ACC112 (cell line): ENCODE data around the gene CACNA1B.
"Not testable (repeated sequence)": the region's sequence is repeated elsewhere in the genome, so short reads cannot be mapped to it uniquely, and the experiment has no call there.

Experiments used
- H2AFZ ChIP-seq: fragments of 200-600 bp; sonication (generic); one replicate; pipeline ENCODE4 v1.6.0; 2017; ENCODE audit warnings: antibody characterized with exemption, low read length; ENCODE audit not compliant: unreplicated experiment
- H3K27ac ChIP-seq: fragments of 200-600 bp; sonication (generic); 2 replicates; pipeline ENCODE4 v1.5.1; 2014; ENCODE audit warnings: low read depth, mild to moderate bottlenecking, antibody characterized with exemption, low read length, moderate library complexity
- H3K27me3 ChIP-seq: fragments of 200-600 bp; sonication (generic); 2 replicates; pipeline ENCODE4 v1.6.1; 2014; ENCODE audit warnings: mild to moderate bottlenecking, antibody characterized with exemption, low read length, moderate library complexity, mixed read lengths; ENCODE audit not compliant: insufficient read depth
- H3K36me3 ChIP-seq: fragments of 200-600 bp; sonication (generic); 2 replicates; pipeline ENCODE4 v1.6.1; 2016; ENCODE audit warnings: mild to moderate bottlenecking, antibody characterized with exemption, low read length, moderate library complexity, mixed read lengths; ENCODE audit not compliant: insufficient read depth
- H3K4me1 ChIP-seq: fragments of 200-600 bp; sonication (generic); one replicate; pipeline ENCODE4 v1.6.1; 2016; ENCODE audit warnings: low read length, mixed read lengths; ENCODE audit not compliant: insufficient read depth, unreplicated experiment, control insufficient read depth
- H3K4me3 ChIP-seq: fragments of 200-600 bp; sonication (generic); 2 replicates; pipeline ENCODE4 v1.5.1; 2014; ENCODE audit warnings: mild to moderate bottlenecking, low read depth, low read length
- H3K79me2 ChIP-seq: fragments of 200-600 bp; sonication (generic); one replicate; pipeline ENCODE4 v1.6.0; 2016; ENCODE audit warnings: low read length; ENCODE audit not compliant: control insufficient read depth, unreplicated experiment, insufficient read depth

Gene CACNA1B

DNA sequence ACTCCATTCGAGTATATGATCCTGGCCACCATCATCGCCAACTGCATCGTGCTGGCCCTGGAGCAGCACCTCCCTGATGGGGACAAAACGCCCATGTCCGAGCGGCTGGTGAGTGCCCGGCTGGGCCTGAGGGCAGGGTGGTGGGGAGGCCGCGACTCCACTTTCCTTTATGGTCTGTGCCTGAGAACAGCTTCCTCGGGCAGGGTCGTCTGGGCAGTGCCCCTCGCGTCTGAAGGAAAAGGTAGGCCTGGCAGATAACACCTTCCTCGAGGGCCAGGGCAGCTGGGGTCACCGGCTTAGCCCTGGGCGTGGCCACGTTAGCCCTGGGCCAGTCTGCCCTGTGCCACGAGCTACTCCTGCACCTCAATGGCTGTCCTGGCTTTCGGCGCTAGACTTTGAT, 1.5 kb downstream of the CACNA1B start:
- Histone ChIP-seq H2AFZ (no peak overlapping the region), H3K27me3 (peaks cover 32% of the 10 kb centered on the region; the same call in 1 of the 2 replicates), H3K36me3 (no peaks in the 10 kb centered on the region), H3K79me2 (no peaks in the 10 kb centered on the region), H3K4me1 (peaks cover 2% of the 10 kb centered on the region), H3K4me3 (no peak overlapping the region), H3K27ac (no peak overlapping the region)

DNA sequence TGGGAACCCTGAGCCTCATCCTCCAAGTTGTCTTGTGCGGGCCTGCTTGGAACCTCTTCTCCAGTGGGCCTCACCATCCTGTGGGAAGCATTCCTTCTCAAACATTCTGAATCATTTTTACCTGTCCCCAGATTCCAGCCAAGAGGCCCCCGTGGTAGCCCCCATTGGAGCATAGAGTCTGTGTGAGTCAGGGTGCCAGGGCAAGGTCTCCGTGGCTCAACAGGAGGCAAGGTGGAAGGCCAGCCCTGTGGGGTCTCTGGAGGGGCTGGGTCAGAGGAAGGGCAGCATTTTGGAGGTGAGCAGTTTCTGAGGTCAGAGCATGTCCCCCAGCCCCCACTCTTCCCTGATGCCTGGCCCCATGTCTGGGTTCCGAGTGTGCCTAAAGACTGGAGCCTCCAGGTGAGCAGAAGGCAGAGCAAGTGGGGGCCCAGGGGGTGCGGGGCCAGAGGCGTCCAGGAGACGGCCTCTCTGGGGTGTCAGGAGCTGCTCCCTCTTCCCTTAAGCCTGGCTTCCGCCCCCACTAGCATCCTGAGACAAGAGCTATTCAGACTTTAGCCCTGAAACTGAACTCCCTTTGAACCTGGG, 2.1 kb downstream of the CACNA1B start:
- H3K27me3 ChIP-seq, result peaks cover 32% of the 10 kb centered on the region; the same call in 1 of the 2 replicates
- H3K4me1 ChIP-seq, result peaks cover 2% of the 10 kb centered on the region
- H3K79me2 ChIP-seq, result no peaks in the 10 kb centered on the region
- H3K36me3 ChIP-seq, result no peaks in the 10 kb centered on the region
- H3K27ac ChIP-seq, result no peak overlapping the region
- no peak overlapping the region for H2AFZ ChIP-seq
- no peak overlapping the region for H3K4me3 ChIP-seq

DNA sequence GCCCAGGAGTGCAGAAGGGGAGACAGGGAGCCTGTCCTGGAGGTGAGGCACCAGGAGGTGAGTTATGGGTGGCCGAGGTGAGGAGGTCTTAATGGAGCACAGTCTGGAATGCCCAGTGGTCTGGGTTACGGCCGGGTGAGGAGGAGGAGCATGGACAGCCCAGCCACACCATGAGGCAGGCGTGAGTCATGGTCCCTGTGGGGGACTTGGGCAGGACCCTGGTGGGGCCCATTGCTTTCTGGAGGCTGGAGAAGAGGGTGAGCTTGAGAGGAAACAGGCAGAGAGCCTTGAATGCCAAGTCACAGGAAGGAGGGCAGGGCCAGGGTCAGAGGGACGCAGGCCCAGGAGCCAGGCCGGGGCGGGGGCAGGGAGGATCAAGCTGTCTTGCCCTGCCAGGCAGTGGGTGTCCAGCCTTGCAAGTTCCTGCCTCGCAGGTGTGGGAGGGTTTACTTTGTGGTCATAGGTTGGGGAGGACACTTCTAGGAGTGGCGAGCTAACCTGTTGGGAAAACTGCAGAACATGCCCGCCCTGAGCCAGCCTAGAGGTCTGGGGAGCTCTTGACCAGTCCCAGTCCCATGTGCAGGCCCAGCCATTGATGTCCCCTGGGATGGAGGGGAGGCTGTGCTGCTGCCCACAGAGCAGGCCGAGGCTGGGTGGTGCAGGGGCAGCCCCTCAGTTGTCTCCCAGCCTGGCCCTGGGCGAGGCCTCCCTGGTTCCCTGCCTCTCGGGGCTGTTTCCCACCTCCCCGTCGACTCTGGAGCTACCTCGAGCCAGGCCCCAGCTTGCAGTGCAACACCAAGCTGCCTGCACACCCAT, 2.8 kb downstream of the CACNA1B start:
- Histone ChIP-seq H3K36me3 (no peaks in the 10 kb centered on the region), H3K4me1 (peaks cover 2% of the 10 kb centered on the region), H3K79me2 (no peaks in the 10 kb centered on the region)

DNA sequence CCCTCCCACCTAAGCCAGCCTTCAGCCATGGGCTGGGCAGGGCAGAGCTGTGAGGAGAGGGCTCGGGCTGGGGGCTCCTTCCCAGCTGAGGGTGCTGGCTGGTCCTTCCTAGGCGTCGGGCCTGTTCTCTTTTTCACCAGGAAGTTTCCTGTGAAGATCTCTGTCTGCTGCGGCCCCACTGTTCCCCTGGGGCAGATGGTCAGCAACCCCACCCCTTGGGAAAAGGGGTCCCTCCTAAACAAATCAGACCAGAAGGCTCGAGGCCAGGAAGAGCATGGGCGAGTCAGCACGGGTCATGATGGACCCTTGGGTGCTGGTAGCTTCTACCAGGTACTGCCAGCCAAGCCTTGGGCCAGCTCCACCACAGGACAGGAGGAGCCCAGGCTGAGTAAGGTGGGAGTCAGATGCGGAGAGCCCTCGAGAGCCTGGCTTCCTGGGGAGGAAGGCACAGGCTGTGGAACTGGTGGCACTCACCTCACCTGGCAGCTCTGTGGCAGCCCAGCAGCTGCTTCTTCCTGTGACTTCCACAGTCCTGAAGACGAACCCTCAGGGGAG, 3.5 kb downstream of the CACNA1B start:
- Histone ChIP-seq H3K79me2 (no peaks in the 10 kb centered on the region), H2AFZ (no peak overlapping the region), H3K27ac (no peak overlapping the region), H3K36me3 (no peaks in the 10 kb centered on the region), H3K4me3 (no peak overlapping the region), H3K4me1 (peaks cover 2% of the 10 kb centered on the region), H3K27me3 (peaks cover 28% of the 10 kb centered on the region; the same call in 1 of the 2 replicates)

More for the DNA sequence above, 2.8 kb downstream of the CACNA1B start:
- H2AFZ ChIP-seq, result no peak overlapping the region
- peaks cover 32% of the 10 kb centered on the region; the same call in 1 of the 2 replicates for H3K27me3 ChIP-seq
- H3K4me3 ChIP-seq, result no peak overlapping the region
- H3K27ac ChIP-seq, result no peak overlapping the region

DNA sequence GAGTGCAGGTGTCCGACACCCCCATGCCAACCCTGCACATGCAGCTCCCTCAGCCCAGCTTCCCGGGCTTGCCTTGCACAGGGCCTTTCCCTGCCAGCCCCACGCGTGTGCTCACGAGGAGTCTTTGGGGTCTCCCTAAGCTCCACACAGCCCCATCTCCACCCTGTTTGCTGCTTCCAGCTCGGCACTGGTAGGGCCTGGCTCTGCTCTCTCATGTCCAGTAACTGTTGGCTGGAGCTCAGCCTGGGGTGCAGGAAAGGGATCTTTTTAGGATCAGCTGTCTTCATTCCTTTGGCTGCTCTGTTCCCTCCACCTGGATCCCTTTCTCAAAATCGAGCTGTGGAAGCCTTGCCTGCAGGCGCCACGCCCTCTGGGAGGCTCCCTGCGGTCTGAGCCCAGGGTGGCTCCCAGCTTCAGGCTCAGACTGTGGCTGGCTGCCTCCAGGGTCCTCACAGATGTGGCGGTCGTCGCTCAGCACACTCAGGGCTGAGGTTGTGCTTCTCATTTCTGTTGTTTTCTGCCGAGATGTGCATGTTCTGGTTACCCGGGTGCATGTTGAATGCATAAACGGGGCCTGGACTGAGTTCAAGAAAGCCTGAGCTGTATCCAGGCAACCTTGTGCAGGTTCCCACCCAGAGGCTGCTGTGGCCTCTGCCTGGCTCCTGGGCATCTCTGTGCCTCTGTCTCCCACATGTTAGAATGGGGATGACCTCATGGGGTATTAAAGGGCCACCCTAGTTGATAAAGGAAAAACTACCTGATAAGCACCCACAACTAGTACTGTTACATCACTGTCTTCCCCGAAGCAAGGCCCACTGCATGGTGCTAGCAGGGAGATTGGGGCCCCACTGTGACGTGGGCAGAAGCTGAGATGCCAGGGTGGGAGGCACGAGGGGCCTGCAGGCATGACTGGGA, 4.3 kb downstream of the CACNA1B start:
- H3K27me3 ChIP-seq, result peaks cover 20% of the 10 kb centered on the region; the same call in 1 of the 2 replicates
- H3K27ac ChIP-seq, result no peak overlapping the region
- no peaks in the 10 kb centered on the region for H3K79me2 ChIP-seq
- no peak overlapping the region for H2AFZ ChIP-seq
- H3K4me1 ChIP-seq, result peaks cover 2% of the 10 kb centered on the region
- H3K36me3 ChIP-seq, result no peaks in the 10 kb centered on the region
- H3K4me3 ChIP-seq, result no peak overlapping the region

DNA sequence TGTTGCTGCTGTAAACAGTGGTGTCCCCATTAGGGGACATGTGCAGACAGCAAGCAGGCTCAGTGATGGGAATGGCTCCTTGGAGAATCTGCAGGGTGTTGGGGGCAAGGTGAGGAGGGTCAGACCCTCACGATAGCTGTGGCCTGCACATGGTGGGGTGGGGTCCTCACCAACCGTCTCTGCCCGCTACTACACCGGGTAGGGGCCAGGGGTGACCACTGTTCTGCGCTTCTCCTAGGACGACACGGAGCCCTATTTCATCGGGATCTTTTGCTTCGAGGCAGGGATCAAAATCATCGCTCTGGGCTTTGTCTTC, 4.9 kb downstream of the CACNA1B start:
- no peak overlapping the region for H2AFZ ChIP-seq
- no peak overlapping the region for H3K27ac ChIP-seq
- no peaks in the 10 kb centered on the region for H3K36me3 ChIP-seq
- H3K4me3 ChIP-seq, result no peak overlapping the region
- H3K4me1 ChIP-seq, result peaks cover 2% of the 10 kb centered on the region
- no peaks in the 10 kb centered on the region for H3K79me2 ChIP-seq
- peaks cover 14% of the 10 kb centered on the region; the same call in 1 of the 2 replicates for H3K27me3 ChIP-seq

DNA sequence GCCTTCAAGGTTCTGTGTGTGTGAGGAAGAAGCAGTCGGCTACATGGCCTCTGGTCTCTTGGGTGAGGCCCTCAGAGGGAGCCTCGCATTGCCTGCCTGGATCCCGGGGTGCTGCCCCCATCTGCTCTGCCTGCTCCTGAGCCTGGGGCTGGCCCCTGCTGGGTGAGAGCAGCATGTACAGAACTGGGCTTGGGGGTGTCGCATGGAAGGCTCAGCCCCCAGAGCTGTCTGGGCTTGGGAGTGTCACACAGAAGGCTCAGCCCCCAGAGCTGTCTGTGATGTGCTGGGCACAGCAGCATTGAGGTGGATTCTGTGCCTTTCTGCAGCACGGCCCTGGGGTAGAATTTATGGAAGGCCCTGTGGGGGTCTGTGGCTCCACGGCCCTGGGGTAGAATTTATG, 6.4 kb downstream of the CACNA1B start:
- not testable (repeated sequence) for H3K4me3 ChIP-seq, H3K36me3 ChIP-seq, H3K4me1 ChIP-seq, H2AFZ ChIP-seq, H3K27ac ChIP-seq, H3K27me3 ChIP-seq, H3K79me2 ChIP-seq

DNA sequence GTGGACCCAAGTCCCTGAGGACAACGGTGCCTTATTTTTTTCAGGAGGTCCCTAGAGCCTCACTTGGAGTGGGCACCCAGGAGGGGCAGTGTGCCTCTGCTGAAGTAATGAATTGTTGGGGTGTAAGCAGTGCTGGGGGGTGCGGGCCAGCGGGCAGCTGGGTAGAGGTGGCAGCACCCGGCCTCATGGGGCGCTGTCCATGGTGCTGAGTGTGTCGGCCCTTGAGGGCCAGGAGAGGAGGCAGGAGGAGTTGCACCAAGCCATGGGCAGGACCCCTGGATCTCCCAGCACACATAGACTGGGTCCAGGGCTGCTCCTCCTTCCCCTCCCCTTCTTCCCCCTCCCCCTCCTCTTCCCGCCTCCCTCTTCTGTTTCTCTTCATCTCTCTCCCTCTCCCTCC, 7.0 kb downstream of the CACNA1B start:
- not testable (repeated sequence) for H3K36me3 ChIP-seq, H3K4me3 ChIP-seq, H2AFZ ChIP-seq, H3K4me1 ChIP-seq, H3K27ac ChIP-seq, H3K79me2 ChIP-seq, H3K27me3 ChIP-seq

DNA sequence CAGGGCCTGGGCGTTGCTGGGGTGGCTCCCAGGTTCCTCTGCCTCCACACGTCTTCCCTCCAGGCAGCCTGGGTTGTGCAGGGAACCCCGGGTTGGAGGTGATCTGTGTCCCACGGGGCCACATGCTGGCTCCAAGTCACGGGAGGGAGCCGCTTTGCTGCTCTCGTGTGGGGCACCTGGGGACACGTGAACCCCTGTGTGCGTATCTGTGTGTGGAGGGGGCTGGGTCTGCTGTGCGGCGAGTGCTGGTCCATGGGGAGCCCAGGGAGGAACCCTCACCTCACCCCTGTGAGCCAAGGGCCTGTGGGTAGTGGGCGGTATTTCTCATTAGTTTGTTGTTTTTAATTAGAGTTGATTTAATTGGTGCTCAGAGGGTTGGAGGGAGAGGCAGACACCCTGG, 7.5 kb downstream of the CACNA1B start:
- not testable (repeated sequence) for H3K79me2 ChIP-seq, H2AFZ ChIP-seq, H3K36me3 ChIP-seq, H3K27me3 ChIP-seq, H3K4me3 ChIP-seq, H3K27ac ChIP-seq, H3K4me1 ChIP-seq

DNA sequence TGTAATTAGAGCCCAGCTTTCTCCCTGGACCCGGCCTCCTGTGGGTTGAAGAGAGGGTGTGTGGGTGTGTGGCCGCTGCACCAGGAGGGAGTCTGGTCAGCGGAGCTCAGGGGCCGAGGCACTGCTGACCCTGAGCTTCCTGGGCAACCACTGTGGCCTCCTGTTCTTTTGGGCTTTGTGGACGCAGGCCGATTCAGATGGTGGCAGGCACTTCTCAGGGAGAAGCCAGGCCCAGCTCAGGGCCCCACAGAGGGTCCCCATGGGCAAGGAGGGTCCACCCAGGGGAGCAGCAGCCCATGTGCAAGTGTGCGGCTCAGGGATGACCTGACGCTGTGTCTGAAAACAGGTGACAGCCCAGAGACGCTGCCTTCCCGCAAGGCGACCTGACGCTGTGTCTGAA, 11.0 kb downstream of the CACNA1B start:
- not testable (repeated sequence) for H3K36me3 ChIP-seq, H3K4me3 ChIP-seq, H3K4me1 ChIP-seq, H2AFZ ChIP-seq, H3K27ac ChIP-seq, H3K79me2 ChIP-seq, H3K27me3 ChIP-seq
